HFF-Myc (cell line): ENCODE results near the gene UGT1A6.

Experiments
- DNase-seq: peaks from one replicate; pipeline ENCODE4 v3.0.0-alpha.2; 2011; ENCODE audit warnings: low read depth; ENCODE audit errors: extremely low read depth
- H3K4me3 ChIP-seq: replicated peaks from 2 replicates; pipeline ENCODE4 v1.5.1; 2011; ENCODE audit warnings: low read depth, mild to moderate bottlenecking, control low read depth, low read length
- CTCF ChIP-seq: IDR thresholded peaks from 2 replicates; pipeline ENCODE4 v1.5.1; 2012; ENCODE audit warnings: mild to moderate bottlenecking, low read depth, low read length, control low read depth; ENCODE audit errors: missing control alignments

UGT1A6 gene

GRCh38 chr2:233768076-233768475, 75.4 kb downstream of the UGT1A6 start:
- DNase-seq = no peak
- TF ChIP-seq CTCF = no peak
- H3K4me3 ChIP-seq = no peak overlapping the region

GRCh38 chr2:233769260-233769659, 76.6 kb downstream of the UGT1A6 start:
- no peak for DNase-seq
- TF ChIP-seq CTCF = no peak
- H3K4me3 ChIP-seq = no peak overlapping the region

- no peak for DNase-seq
- no peak for TF ChIP-seq CTCF
Measured at GRCh38 chr2:233772153-233772552, 79.5 kb downstream of the UGT1A6 start.

DNA sequence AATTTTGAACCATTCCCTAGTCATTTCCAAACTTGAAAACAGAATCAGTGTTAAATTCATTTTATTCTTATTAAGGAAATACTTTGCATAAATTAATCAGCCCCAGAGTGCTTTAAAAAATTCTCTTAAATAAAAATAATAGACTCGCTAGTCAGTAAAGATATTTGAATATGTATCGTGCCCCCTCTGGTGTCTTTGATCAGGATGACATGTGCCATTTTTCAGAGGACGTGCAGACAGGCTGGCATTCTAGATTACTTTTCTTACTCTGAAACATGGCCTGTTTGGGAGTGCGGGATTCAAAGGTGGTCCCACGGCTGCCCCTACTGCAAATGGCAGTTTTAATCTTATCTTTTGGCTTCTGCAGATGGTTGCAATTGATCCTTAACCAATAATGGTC, 79.9 kb downstream of the UGT1A6 start:
- no peak for TF ChIP-seq CTCF
- H3K4me3 ChIP-seq = no peak overlapping the region
- DNase-seq = no peak

More at GRCh38 chr2:233772153-233772552, 79.5 kb downstream of the UGT1A6 start:
- no peak overlapping the region for H3K4me3 ChIP-seq

- no peak for TF ChIP-seq CTCF
- no peak for DNase-seq
- H3K4me3 ChIP-seq = no peak overlapping the region
Measured at GRCh38 chr2:233773854-233774253, 81.2 kb downstream of the UGT1A6 start.

DNA sequence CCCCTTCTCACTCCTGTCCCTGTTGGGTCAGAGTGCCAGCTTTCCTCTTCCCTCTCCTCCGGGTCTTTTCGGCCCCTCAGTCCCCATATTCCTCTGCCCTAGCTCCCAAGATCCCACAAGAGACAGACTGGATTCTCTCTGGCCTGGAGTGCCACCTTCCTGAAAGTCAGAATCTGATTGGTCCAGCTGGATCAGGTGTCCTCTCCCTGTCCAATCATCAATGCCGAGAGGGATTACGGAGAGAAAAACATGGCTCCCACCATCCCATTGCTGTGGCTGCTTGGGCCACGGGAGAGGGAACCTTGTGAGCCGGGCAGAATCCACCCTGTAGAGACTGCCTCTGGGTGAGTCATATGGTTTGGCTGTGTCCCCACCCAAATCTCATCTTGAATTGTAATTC, 82.7 kb downstream of the UGT1A6 start:
- no peak for DNase-seq
- H3K4me3 ChIP-seq = no peak overlapping the region
- TF ChIP-seq CTCF = no peak

DNA sequence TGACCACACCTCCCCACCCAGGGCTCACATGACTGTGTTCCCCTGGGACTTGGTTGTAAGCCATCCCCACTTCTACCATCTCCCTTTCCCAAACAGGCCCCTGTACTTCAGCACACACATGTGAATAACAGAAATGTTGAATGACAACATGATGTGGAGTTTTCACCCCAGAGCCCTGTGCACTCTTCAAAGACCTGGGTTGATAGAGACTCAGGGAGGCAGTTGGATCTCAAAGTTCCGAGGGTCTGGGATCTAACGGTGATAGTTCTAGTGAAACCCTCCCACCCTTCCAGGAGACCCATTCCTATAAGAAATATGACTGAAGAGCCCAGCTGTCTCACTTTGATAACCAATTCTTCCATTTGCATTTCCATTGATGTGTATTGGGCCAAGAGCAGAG, 85.3 kb downstream of the UGT1A6 start, which contains the start of gene MROH2A:
Gene MROH2A (plus strand): TSS at position 301 of the 400 bp plus-strand sequence. CDS start 1,029 bp downstream, outside the sequence.
- no peak for DNase-seq
- no peak for TF ChIP-seq CTCF
- H3K4me3 ChIP-seq = no peak within 1 kb of the TSS
